NT2/D1 (cell line): ENCODE results near the gene LRMDA.
A peak's percentile ranks its signal among the peaks of the same experiment; 100 is the strongest.

Experiments
- DNase-seq: peaks from one replicate; pipeline ENCODE4 v3.0.0-alpha.2; 2011; ENCODE audit warnings: low read depth, low spot score
- H3K27me3 ChIP-seq: 2 replicates; pipeline ENCODE4 v1.6.0; 2011; ENCODE audit warnings: mild to moderate bottlenecking; ENCODE audit not compliant: insufficient read length, insufficient read depth
- H3K36me3 ChIP-seq: 2 replicates; pipeline ENCODE4 v1.6.1; 2011; ENCODE audit warnings: mild to moderate bottlenecking, low read length, mixed read lengths; ENCODE audit not compliant: insufficient read depth, insufficient read length
- H3K4me1 ChIP-seq: 2 replicates; pipeline ENCODE4 v1.5.1; 2011; ENCODE audit not compliant: insufficient read depth, insufficient read length
- H3K4me3 ChIP-seq: 2 replicates; pipeline ENCODE4 v1.5.1; 2011; ENCODE audit warnings: low read depth; ENCODE audit not compliant: insufficient read length
- H3K9ac ChIP-seq: 2 replicates; pipeline ENCODE4 v1.6.0; 2011; ENCODE audit warnings: low read depth; ENCODE audit not compliant: insufficient read length
- H3K9me3 ChIP-seq: 2 replicates; pipeline ENCODE4 v1.5.1; 2011; ENCODE audit warnings: mild to moderate bottlenecking, low read length; ENCODE audit not compliant: insufficient read depth
- SUZ12 ChIP-seq: IDR thresholded peaks from 2 replicates; pipeline ENCODE4 v1.6.1; 2011; ENCODE audit not compliant: insufficient read length, insufficient read depth; ENCODE audit errors: extremely low read depth
- YY1 ChIP-seq: IDR thresholded peaks from 2 replicates; pipeline ENCODE4 v1.6.1; 2011; ENCODE audit not compliant: insufficient read length, insufficient read depth
- ZNF274 ChIP-seq: IDR thresholded peaks from 2 replicates; pipeline ENCODE4 v1.6.1; 2011; ENCODE audit warnings: mild to moderate bottlenecking, low read depth, low read length

LRMDA gene

DNA sequence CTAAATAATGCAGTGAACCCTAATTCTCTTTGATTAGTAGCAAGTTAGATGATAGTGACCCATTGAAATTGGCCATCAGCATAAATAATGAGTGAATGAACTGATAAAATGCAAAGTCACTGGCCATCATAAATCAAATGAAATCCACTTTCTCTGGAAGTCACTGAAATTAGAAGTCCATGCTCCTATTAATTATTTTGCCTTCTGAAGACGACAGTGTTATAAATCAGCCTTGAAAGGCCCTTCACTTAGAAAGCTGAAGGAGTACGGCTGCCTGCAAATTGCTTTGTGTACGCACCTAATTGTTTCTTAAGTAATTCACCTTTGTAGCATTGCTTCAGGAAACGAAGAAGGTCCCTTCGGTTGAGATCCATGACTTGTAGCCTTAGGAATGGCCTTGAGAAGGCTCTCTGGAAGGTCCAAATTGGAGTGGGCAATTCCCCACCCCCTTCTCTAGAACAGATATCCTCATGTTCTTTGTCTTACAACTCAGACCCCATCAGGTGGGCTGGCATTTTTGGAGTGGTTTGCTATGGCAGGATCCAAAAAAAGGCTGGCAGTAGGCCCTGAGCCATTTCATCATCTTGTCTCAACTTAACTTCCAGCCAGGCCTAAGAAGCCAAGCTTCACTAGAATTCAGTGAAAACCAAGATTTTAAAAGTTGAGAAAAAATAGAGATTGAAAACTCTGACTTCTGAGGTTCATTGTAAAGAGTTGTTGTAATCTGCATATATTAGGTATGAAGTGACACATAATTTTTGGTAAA, 420.3 kb downstream of the LRMDA start:
- no peaks in the 10 kb centered on the region for H3K9me3 ChIP-seq
- no peak overlapping the region for H3K4me3 ChIP-seq
- H3K36me3 ChIP-seq = no peaks in the 10 kb centered on the region
- H3K4me1 ChIP-seq = no peaks in the 10 kb centered on the region
- no peak for DNase-seq
- TF ChIP-seq SUZ12 (no peak), ZNF274 (no peak), YY1 (no peak)
- no peak overlapping the region for H3K9ac ChIP-seq
- no peaks in the 10 kb centered on the region for H3K27me3 ChIP-seq

DNA sequence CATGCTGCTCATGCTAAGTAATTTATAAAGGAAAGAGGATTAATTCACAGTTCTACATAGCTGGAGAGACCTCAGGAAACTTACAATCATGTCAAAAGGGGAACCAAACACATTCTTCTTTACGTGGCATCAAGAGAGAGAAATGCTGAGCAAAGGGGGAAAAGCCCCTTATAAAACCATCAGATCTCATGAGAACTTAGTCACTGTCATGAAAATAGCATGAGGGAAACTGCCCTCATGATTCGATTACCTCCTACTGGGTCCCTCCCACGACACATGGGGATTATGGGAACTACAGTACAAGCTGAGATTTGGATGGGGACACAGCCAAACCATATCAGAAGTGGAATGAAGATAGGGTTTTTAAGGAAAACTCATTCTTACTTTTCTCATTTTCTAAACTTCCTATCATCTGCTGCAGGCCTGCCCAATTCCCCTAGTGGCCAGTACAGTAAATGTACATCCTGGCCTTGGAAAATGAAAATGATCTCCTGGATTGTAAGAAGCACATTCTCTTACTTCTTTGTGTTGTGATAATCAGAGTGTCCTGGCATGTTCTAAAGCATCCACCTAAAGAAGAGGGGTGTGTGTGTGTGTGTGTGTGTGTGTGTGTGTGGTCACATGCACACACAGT, 421.5 kb downstream of the LRMDA start:
- Histone ChIP-seq H3K27me3 (no peaks in the 10 kb centered on the region), H3K4me1 (peaks cover 2% of the 10 kb centered on the region), H3K9me3 (no peaks in the 10 kb centered on the region), H3K36me3 (no peaks in the 10 kb centered on the region), H3K4me3 (no peak overlapping the region), H3K9ac (no peak overlapping the region)
- no peak for DNase-seq
- TF ChIP-seq YY1 = no peak

DNA sequence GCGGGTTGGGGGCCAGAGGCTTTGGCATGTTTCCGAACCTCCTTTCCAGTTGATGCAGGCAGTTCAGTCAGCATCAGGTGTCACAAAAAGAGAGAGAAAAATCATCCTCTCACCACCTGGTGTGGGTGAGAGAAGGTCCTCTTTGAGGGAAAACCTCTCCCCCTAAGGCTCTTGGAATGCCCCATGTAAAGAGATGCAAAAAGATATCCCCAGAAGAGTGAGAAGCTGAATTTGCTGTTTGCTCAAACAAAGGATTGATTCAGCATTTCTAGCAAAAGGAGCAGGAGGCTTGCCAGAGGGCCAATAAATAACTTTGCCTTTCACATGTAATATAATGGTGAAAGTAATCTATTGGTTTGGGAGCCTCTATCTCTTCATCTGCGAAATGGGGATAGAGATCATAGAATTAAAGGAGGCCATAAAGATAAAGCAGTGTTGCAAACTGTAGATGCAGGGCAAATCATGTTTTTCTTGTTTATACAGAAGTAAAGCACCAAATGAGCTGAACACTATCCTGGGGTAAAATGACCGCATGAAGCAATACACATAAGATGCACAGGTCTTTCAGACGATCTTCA, 425.9 kb downstream of the LRMDA start:
- TF ChIP-seq YY1 (no peak), SUZ12 (no peak), ZNF274 (no peak)
- Histone ChIP-seq H3K27me3 (no peaks in the 10 kb centered on the region), H3K4me1 (peaks cover 2% of the 10 kb centered on the region), H3K9ac (no peak overlapping the region), H3K36me3 (no peaks in the 10 kb centered on the region), H3K4me3 (no peak overlapping the region), H3K9me3 (no peaks in the 10 kb centered on the region)
- DNase-seq = peak; percentile 35

DNA sequence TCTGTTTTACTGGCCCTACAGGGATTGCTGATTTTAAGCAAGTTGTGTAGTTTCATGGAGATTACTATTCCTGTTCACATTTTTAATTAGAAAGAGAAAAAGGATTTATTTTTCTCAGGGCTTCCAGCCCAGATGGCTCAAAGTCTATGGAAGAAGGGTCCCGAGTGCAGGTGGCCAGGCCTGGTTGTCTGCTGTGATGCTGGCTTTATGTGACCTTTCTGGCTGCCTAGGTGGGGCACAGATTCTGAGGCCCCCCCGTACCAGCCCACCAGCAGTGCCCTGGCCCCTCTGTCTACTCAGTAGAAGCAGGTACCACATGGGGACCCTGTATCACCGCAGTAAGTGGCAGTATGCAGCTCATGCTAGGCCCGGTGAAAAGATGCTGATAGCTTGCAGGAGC, 426.5 kb downstream of the LRMDA start:
- Histone ChIP-seq H3K9ac (no peak overlapping the region), H3K27me3 (no peaks in the 10 kb centered on the region), H3K4me1 (peaks cover 2% of the 10 kb centered on the region), H3K36me3 (no peaks in the 10 kb centered on the region), H3K4me3 (no peak overlapping the region), H3K9me3 (no peaks in the 10 kb centered on the region)
- TF ChIP-seq SUZ12 = no peak
- no peak for TF ChIP-seq ZNF274
- no peak for DNase-seq

DNA sequence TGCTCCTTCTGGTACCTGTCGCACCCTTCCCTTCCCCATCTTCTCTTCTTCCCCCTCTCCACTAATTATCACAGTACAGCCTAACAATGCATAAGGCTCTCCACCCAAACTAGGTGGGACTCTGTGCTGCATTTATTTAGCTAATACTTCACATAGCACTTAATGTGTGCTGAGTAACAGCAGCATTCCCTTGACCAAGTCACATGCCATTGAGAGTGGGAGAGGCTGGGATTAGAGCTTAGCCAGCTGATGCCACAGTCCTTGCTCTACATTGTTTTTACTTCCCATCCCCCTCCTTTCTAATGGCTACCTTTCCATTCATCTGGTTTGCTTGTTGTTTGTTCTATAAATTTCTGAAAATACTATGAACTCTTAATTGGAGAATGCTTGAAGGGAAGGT, 426.9 kb downstream of the LRMDA start:
- TF ChIP-seq YY1 (no peak), SUZ12 (no peak), ZNF274 (no peak)
- Histone ChIP-seq H3K4me1 (peaks cover 2% of the 10 kb centered on the region), H3K9ac (no peak overlapping the region), H3K9me3 (no peaks in the 10 kb centered on the region), H3K4me3 (no peak overlapping the region), H3K36me3 (no peaks in the 10 kb centered on the region), H3K27me3 (no peaks in the 10 kb centered on the region)
- peak; percentile 3 for DNase-seq

DNA sequence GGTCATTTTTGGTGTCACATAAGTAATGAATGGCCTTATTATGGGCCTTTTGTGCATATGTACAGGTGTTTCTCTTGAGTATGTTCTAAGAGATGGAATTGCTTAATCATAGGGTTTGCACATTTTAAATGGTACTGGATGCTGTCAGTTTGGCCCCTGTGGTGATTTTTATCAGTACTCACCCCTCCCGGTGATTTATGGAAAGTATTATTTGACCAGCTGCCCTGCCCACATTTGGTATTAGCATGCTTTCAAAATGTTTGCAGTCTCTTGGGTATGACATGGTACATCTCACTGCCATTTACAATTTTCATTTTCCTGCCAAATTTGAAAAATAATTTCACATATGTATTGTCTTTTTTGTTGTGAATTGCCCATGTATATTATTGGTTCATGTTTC, 427.7 kb downstream of the LRMDA start:
- Histone ChIP-seq H3K27me3 (no peaks in the 10 kb centered on the region), H3K4me1 (peaks cover 2% of the 10 kb centered on the region), H3K9ac (no peak overlapping the region), H3K9me3 (no peaks in the 10 kb centered on the region), H3K4me3 (no peak overlapping the region), H3K36me3 (no peaks in the 10 kb centered on the region)
- no peak for TF ChIP-seq YY1
- no peak for TF ChIP-seq SUZ12
- TF ChIP-seq ZNF274 = no peak
- no peak for DNase-seq

DNA sequence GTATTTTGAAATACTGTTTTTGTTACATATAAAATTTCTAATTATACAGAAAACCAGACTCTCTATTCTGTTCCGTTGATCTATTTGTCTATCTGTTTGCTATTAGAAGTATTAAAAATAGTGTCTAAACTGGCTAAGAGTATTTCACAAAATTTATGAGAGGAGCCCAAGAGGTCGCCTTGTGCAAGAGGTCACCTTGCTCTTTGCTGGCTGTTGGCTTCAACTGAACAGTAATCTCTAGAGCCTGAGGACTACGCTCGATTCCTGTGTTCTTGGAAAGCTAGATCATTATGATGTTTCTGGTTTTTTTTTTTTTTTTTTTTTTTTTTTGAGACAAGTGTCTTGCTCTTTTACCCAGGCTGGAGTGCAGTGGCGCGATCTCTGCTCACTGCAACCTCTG, 428.6 kb downstream of the LRMDA start:
- no peak for DNase-seq
- no peak overlapping the region for H3K4me3 ChIP-seq
- TF ChIP-seq ZNF274 (no peak), YY1 (no peak), SUZ12 (no peak)
- H3K27me3 ChIP-seq = no peaks in the 10 kb centered on the region
- peaks cover 2% of the 10 kb centered on the region for H3K4me1 ChIP-seq
- H3K9ac ChIP-seq = no peak overlapping the region
- no peaks in the 10 kb centered on the region for H3K36me3 ChIP-seq
- H3K9me3 ChIP-seq = no peaks in the 10 kb centered on the region
